Skeletal muscle tissue (tissue), 4 donors: ENCODE results near the gene FXYD2. TPM values are rescaled to one million over a fixed set of nuclear protein-coding genes. Genes with fewer than 3 reads are reported as not detected.

Experiments
- H3K27ac ChIP-seq: one replicate; pipeline ENCODE4 v1.7.0; 2013; ENCODE audit warnings: mild to moderate bottlenecking, low read depth, low read length, inconsistent platforms
- H3K27me3 ChIP-seq, 3 donors: one replicate each; pipeline ENCODE4 v1.7.0; 2013; ENCODE audit warnings: low read length in 3 of 3; ENCODE audit not compliant: control insufficient read depth in 3 of 3, insufficient read depth in 3 of 3
- H3K36me3 ChIP-seq, 3 donors: one replicate each; pipeline ENCODE4 v1.7.0; 2013; ENCODE audit warnings: low read length in 3 of 3; ENCODE audit not compliant: control insufficient read depth in 3 of 3, insufficient read depth in 3 of 3
- H3K4me1 ChIP-seq, 3 donors: one replicate each; pipeline ENCODE4 v1.7.0; 2013; ENCODE audit warnings: low read length in 3 of 3, mild to moderate bottlenecking in 3 of 3; ENCODE audit not compliant: control insufficient read depth in 3 of 3, insufficient read depth in 3 of 3
- H3K4me3 ChIP-seq, 3 donors: one replicate each; pipeline ENCODE4 v1.7.0; 2013; ENCODE audit warnings: low read length in 3 of 3
- H3K9ac ChIP-seq, 3 donors: one replicate each; pipeline ENCODE4 v1.7.0; 2013; ENCODE audit warnings: low read length in 3 of 3, mild to moderate bottlenecking in 3 of 3, moderate library complexity in 2 of 3, low read depth in 1 of 3
- H3K9me3 ChIP-seq, 3 donors: one replicate each; pipeline ENCODE4 v1.7.0; 2013; ENCODE audit warnings: low read length in 3 of 3; ENCODE audit not compliant: control insufficient read depth in 3 of 3
- total RNA-seq: library from RNA; depleted of rRNA; stranded (reverse); fragments of >200 nt; gene quantifications from one replicate; pipeline ENCODE4 v1.2.3, GENCODE V29; 2014
- donor health status: Osteomylitis.

The FXYD2 gene
- total RNA-seq, 1 donor from 2014 or later, result 1.0 TPM

GRCh38 chr11:117793583-117793982, 31.0 kb downstream of the FXYD2 start:
- Histone ChIP-seq H3K27me3 (peaks cover 61 to 75% (median 66%) of the 10 kb centered on the region in 3 donors), H3K36me3 (no peaks in the 10 kb centered on the region), H3K9ac (no peak overlapping the region), H3K4me1 (peaks cover 7 to 13% (median 9%) of the 10 kb centered on the region in 3 donors), H3K4me3 (no peak overlapping the region), H3K9me3 (no peaks in the 10 kb centered on the region), H3K27ac (no peak overlapping the region)

GRCh38 chr11:117792992-117793391, 31.6 kb downstream of the FXYD2 start:
- Histone ChIP-seq H3K9ac (no peak overlapping the region), H3K4me1 (peaks cover 7 to 13% (median 9%) of the 10 kb centered on the region in 3 donors), H3K27ac (no peak overlapping the region), H3K36me3 (no peaks in the 10 kb centered on the region), H3K27me3 (peaks cover 60 to 73% (median 64%) of the 10 kb centered on the region in 3 donors), H3K9me3 (no peaks in the 10 kb centered on the region), H3K4me3 (no peak overlapping the region)

DNA sequence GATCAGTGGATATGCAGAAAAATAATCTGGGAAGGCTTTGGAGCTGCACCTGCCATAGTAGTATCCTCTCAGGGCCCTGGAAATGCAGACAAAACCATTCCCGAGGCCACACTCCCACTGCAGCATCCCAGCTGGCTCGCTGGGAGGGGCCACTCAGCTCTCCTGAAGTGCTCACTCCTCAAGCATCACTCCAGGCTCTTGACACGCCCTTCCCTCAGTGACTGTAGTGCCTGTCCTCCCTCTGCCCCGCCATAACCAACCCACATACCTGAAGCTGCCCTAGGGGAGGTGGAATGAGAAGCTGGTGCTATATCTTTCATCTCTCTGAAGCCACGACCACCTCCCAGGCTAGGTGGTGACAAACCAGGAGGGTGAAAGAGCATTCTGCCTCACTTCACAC, 32.3 kb downstream of the FXYD2 start:
- no peaks in the 10 kb centered on the region for H3K9me3 ChIP-seq
- no peak overlapping the region for H3K4me3 ChIP-seq
- H3K36me3 ChIP-seq, result no peaks in the 10 kb centered on the region
- H3K27me3 ChIP-seq, result peaks cover 57 to 70% (median 58%) of the 10 kb centered on the region in 3 donors
- H3K27ac ChIP-seq, result no peak overlapping the region
- no peak overlapping the region for H3K9ac ChIP-seq
- H3K4me1 ChIP-seq, result peaks cover 7 to 13% (median 9%) of the 10 kb centered on the region in 3 donors

DNA sequence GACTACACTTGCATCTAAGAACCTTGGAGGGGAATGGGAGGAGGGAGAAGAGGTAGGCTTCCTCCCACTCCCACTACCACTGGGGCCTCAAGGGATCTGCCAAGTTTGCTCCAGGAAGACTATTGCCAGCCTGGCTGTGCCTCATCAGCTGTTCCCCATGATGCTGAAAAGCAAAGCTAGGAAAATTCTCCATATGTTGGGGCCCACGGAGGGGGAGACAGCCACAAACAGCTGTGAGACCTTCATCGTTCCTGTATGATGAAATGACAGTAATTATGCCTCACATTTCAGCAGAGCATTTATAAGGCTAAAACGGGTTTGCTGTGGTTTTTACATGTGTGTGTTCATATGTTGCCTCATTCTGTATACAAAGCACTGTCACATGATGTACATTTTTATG, 34.3 kb downstream of the FXYD2 start:
- no peaks in the 10 kb centered on the region for H3K9me3 ChIP-seq
- no peaks in the 10 kb centered on the region for H3K4me1 ChIP-seq
- no peaks in the 10 kb centered on the region for H3K36me3 ChIP-seq
- H3K4me3 ChIP-seq, result no peak overlapping the region
- peaks cover 48 to 64% (median 55%) of the 10 kb centered on the region in 3 donors for H3K27me3 ChIP-seq
- H3K9ac ChIP-seq, result no peak overlapping the region
- H3K27ac ChIP-seq, result no peak overlapping the region

DNA sequence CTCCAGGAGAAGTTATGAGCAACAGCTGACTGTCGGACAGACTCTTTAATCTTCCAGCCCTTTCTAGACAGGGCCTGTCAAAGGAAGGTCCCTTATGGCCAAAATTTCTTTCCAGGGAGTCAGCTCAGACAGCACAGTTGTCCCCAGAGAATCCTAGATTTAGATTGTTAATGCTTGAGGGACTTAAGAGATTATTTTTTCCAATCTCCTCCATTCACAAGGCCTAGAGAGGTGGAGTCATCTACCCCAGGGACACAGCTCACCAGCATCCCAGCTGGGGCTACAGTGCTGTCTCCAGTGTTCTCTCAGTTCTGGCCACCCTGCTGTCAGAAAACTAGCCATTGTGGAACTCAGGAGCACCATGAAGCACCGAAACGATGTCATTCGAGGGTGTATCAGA, 35.3 kb downstream of the FXYD2 start:
- Histone ChIP-seq H3K27me3 (peaks cover 48 to 64% (median 55%) of the 10 kb centered on the region in 3 donors), H3K36me3 (no peaks in the 10 kb centered on the region), H3K9ac (no peak overlapping the region), H3K9me3 (no peaks in the 10 kb centered on the region), H3K4me1 (no peaks in the 10 kb centered on the region), H3K27ac (no peak overlapping the region), H3K4me3 (no peak overlapping the region)

DNA sequence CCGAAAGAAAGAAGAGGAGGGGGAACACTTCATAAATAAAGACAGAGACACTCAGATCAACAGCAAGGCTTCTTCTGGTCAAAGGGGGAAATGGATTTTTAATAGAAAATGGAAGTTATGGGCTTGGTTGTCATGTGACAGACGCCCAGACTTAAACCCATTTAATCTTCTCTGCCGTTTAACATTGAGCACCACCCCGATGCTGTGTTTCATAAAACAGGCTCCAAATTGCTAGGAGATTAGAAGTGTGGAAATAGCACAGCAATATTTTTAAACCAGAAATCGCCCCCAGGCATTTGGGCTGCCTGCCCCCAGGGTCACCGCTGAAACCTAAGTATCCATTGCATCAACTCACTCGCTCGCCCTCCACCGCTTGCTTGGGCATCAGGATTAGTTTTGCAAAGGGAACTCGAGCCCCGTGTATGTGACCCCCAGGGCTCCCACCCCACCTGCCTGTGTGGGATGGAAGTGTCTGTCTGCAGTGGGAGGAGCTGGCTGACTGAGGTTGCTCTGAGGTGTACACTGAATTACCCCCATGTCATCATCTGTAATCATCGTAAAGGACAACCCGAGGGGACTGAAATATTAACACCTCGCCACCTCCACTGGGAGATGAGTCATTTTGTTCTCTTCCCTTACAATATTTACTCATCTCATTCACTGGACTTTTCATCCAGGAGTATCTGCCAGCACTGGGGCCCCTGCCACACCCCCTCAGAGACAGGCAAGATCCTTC, 38.2 kb downstream of the FXYD2 start:
- Histone ChIP-seq H3K9me3 (no peaks in the 10 kb centered on the region), H3K4me3 (no peak overlapping the region), H3K27me3 (peaks cover 42 to 59% (median 47%) of the 10 kb centered on the region in 3 donors), H3K4me1 (no peaks in the 10 kb centered on the region), H3K27ac (no peak overlapping the region), H3K36me3 (no peaks in the 10 kb centered on the region), H3K9ac (no peak overlapping the region)

DNA sequence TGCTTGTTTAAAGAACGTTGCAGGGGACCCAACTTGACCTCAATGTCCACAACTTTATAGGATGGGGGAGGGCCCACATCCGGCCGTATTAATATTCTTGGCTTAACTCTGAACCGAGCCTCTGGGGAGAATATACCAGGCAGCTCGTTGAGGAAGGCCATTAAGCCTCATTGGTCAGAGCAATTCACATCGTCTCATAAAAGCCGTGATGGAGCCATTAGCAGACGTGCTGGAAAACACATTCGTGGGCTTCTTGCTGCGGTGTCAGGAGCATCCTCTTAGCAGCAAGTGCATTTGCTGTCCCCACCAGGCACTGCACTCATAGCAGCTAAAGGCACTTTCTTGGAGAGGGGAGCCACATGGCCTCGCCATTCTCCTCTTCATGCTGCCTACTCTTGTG, 42.4 kb downstream of the FXYD2 start:
- peaks cover 38 to 57% (median 40%) of the 10 kb centered on the region in 3 donors for H3K27me3 ChIP-seq
- no peaks in the 10 kb centered on the region for H3K9me3 ChIP-seq
- no peaks in the 10 kb centered on the region for H3K4me1 ChIP-seq
- no peaks in the 10 kb centered on the region for H3K36me3 ChIP-seq
- no peak overlapping the region for H3K9ac ChIP-seq
- H3K27ac ChIP-seq, result no peak overlapping the region
- no peak overlapping the region for H3K4me3 ChIP-seq

DNA sequence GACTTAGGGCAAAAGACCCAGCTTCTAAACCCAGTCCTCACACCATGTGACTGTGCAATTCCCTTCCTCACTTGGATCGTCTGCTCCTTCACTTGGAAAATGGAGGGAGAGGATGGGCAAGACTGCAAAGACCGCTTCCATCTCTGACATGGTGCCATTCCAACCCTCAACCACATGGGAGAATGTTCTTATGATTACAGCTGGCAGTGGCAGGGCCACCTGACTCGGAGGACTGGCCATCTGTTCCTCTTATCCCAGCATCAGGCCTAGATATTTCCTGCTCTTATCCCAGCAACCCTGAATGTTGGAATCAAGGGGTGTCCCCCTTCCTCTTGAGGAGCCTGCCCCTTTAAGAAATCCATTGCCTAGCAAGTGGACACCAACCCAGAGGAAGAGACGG, 42.9 kb downstream of the FXYD2 start:
- no peak overlapping the region for H3K4me3 ChIP-seq
- no peaks in the 10 kb centered on the region for H3K4me1 ChIP-seq
- no peaks in the 10 kb centered on the region for H3K9me3 ChIP-seq
- H3K27me3 ChIP-seq, result peaks cover 33 to 52% (median 41%) of the 10 kb centered on the region in 3 donors
- no peaks in the 10 kb centered on the region for H3K36me3 ChIP-seq
- H3K27ac ChIP-seq, result no peak overlapping the region
- no peak overlapping the region for H3K9ac ChIP-seq

DNA sequence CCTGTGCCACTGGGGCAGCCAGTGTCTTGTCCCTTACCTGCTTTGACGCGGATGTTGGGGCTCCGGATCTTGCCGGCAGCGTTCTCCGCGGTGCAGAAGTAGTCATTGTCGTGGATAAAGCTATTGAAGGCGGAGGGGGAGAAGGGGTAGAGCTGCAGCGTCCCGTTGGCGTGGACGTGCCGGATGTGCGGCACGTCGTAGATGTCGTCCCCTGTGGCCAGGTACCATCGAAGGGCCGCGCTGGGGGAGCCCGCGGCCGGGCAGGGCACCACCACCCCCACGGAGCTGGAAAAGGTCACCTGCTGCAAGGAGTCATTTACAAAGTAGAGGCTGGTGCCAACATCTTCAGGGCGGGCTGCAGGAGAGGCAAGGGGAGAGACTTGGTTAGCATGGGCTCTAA, 44.1 kb downstream of the FXYD2 start:
- Histone ChIP-seq H3K9me3 (no peaks in the 10 kb centered on the region), H3K4me1 (no peaks in the 10 kb centered on the region), H3K4me3 (no peak overlapping the region), H3K9ac (no peak overlapping the region), H3K36me3 (no peaks in the 10 kb centered on the region), H3K27ac (no peak overlapping the region), H3K27me3 (peaks cover 27 to 50% (median 38%) of the 10 kb centered on the region in 3 donors)

DNA sequence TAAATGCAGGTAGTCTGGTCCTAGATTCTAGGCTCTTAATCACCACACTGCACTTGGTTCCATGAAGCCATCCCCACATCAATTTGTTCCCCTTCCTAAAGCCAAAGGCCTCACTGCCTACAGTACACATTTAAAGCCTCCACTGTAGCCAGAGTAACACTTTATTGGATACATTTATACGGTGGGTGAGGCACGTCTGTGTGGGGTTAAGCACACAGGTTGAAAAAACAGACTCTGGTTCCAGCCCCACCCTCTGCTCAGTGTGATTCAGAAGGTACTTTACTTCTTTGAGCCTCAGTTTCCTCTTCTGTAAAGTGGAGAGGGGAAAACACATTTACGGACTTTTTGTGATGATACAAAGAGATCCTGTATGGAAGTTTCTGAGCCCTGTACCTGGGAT, 50.0 kb downstream of the FXYD2 start:
- Histone ChIP-seq H3K27me3 (peaks cover 5 to 22% (median 7%) of the 10 kb centered on the region in 3 donors), H3K36me3 (no peaks in the 10 kb centered on the region), H3K4me3 (no peak overlapping the region), H3K4me1 (no peaks in the 10 kb centered on the region), H3K9me3 (no peaks in the 10 kb centered on the region), H3K27ac (no peak overlapping the region), H3K9ac (no peak overlapping the region)
